OCI-LY7 (cell line): Measurements from ENCODE around the gene MEIS2. TPM values are rescaled to one million over a fixed set of nuclear protein-coding genes. Genes with fewer than 3 reads are reported as not detected.

Experiments used
- BruUV-seq: library from RNA; stranded (reverse); fragments of 400-500 nt; replicated peaks from 2 replicates; lab custom pipeline; 2021; lab: Mats Ljungman, UMichigan
- CTCF ChIA-PET: fragments of 300-600 bp; sonication (Branson Sonifier 250); formaldehyde crosslinking; loops from one replicate; lab custom pipeline; 2022; ENCODE audit warnings: antibody characterized with exemption; ENCODE audit not compliant: unreplicated experiment; lab: Charles Lee
- POLR2A ChIA-PET: fragments of 300-600 bp; sonication (Branson Sonifier 250); formaldehyde crosslinking; loops from one replicate; lab custom pipeline; 2022; ENCODE audit warnings: antibody characterized with exemption; lab: Charles Lee
- DNase-seq: peaks from one replicate; pipeline ENCODE4 v3.0.0-alpha.2; 2015; ENCODE audit warnings: low spot score
- H2AFZ ChIP-seq: fragments of 200-600 bp; sonication (generic), shearing (Covaris generic); 2 replicates; pipeline ENCODE4 v1.6.1; 2014; ENCODE audit warnings: mild to moderate bottlenecking, antibody characterized with exemption, low read length, moderate library complexity
- H3K27ac ChIP-seq: fragments of 200-600 bp; sonication (generic); 2 replicates; pipeline ENCODE4 v1.5.1; 2014; ENCODE audit warnings: mixed run types, low read depth, mild to moderate bottlenecking, moderate library complexity, low read length, inconsistent platforms; ENCODE audit not compliant: poor library complexity, severe bottlenecking
- H3K36me3 ChIP-seq: fragments of 200-600 bp; sonication (generic); 2 replicates; pipeline ENCODE4 v1.6.1; 2014; ENCODE audit warnings: mild to moderate bottlenecking, antibody characterized with exemption, low read length, moderate library complexity, mixed read lengths; ENCODE audit not compliant: insufficient read depth
- H3K4me1 ChIP-seq: fragments of 200-600 bp; sonication (generic); 2 replicates; pipeline ENCODE4 v1.5.1; 2014; ENCODE audit warnings: mild to moderate bottlenecking, low read length; ENCODE audit not compliant: insufficient read depth, poor library complexity, severe bottlenecking
- H3K4me2 ChIP-seq: fragments of 200-600 bp; sonication (generic); 2 replicates; pipeline ENCODE4 v1.6.1; 2014; ENCODE audit warnings: mild to moderate bottlenecking, low read length
- H3K4me3 ChIP-seq: fragments of 200-600 bp; sonication (generic); 2 replicates; pipeline ENCODE4 v1.5.1; 2014; ENCODE audit warnings: mild to moderate bottlenecking, low read depth, low read length; ENCODE audit not compliant: poor library complexity, severe bottlenecking
- H3K79me2 ChIP-seq: fragments of 200-600 bp; sonication (generic); 2 replicates; pipeline ENCODE4 v1.6.1; 2016; ENCODE audit warnings: low read depth, mild to moderate bottlenecking, low read length, moderate library complexity, mixed read lengths; ENCODE audit not compliant: insufficient read depth
- H3K9me2 ChIP-seq: fragments of 200-600 bp; sonication (generic); 2 replicates; pipeline ENCODE4 v1.6.1; 2016; ENCODE audit warnings: mild to moderate bottlenecking, low read length, mixed read lengths; ENCODE audit not compliant: insufficient read depth
- H3K9me3 ChIP-seq: fragments of 200-600 bp; sonication (generic); 2 replicates; pipeline ENCODE4 v1.6.1; 2014; ENCODE audit warnings: mild to moderate bottlenecking, mixed run types, low read length, mixed read lengths
- H4K20me1 ChIP-seq: fragments of 200-600 bp; sonication (generic); 2 replicates; pipeline ENCODE4 v1.6.1; 2014; ENCODE audit warnings: mild to moderate bottlenecking, antibody characterized with exemption, low read length, moderate library complexity, mixed read lengths; ENCODE audit not compliant: insufficient read depth
- CTCF ChIP-seq: fragments of 200-600 bp; sonication (generic); conservative IDR thresholded peaks from 2 replicates; pipeline ENCODE4 v1.5.1; 2014; ENCODE audit warnings: mild to moderate bottlenecking, antibody characterized with exemption, low read length, moderate library complexity, mixed read lengths
- EZH2phosphoT487 ChIP-seq: fragments of 200-600 bp; sonication (generic); IDR thresholded peaks from 2 replicates; pipeline ENCODE4 v1.6.1; 2018; ENCODE audit warnings: low read depth, borderline replicate concordance, mild to moderate bottlenecking, mixed run types, antibody characterized with exemption, low read length, moderate library complexity, mixed read lengths
- intact Hi-C: fragments of 100-400 bp; cut with micrococcal nuclease; formaldehyde crosslinking; loops from one replicate; pipeline ENCODE4 v1.10.0; 2022; ENCODE audit not compliant: unreplicated experiment
- total RNA-seq, 2 experiments: library from RNA; depleted of rRNA in 1 of 2; stranded (reverse); fragments of >200 nt in 1 of 2; shearing (Covaris generic) in 1 of 2; gene quantifications; 2 replicates each; pipeline ENCODE4 v1.2.3, GENCODE V29; 2014 to 2022

The MEIS2 gene
- total RNA-seq, 2 experiments from 2014 or later = 31.0 to 35.8 TPM

GRCh38 chr15:36880224-36880912 is 220.0 kb downstream of the MEIS2 start:
- POLR2A ChIA-PET = interaction anchor here (0.6 kb wide), 1 partner anchor 514 kb away, joined by 5 read pairs; no protein-coding TSS in a partner anchor
- Histone ChIP-seq H3K79me2 (no peaks in the 10 kb centered on the region), H3K9me3 (no peaks in the 10 kb centered on the region), H3K9me2 (no peaks in the 10 kb centered on the region), H3K27ac (no peak overlapping the region), H3K36me3 (no peaks in the 10 kb centered on the region), H3K4me2 (no peak overlapping the region), H4K20me1 (no peaks in the 10 kb centered on the region), H3K4me1 (no peaks in the 10 kb centered on the region), H2AFZ (no peak overlapping the region), H3K4me3 (no peak overlapping the region)
- no peak for DNase-seq
- intact Hi-C loops = no loop called here
- CTCF ChIA-PET = no interaction called here
- no TSS peak for BruUV-seq
- TF ChIP-seq CTCF = no peak
- no peak for TF ChIP-seq EZH2phosphoT487

- H3K4me2 ChIP-seq = no peak overlapping the region
- BruUV-seq = no TSS peak
- H3K79me2 ChIP-seq = no peaks in the 10 kb centered on the region
- no peak for DNase-seq
- no peaks in the 10 kb centered on the region for H3K9me3 ChIP-seq
- H3K9me2 ChIP-seq = no peaks in the 10 kb centered on the region
- H4K20me1 ChIP-seq = no peaks in the 10 kb centered on the region
- H3K27ac ChIP-seq = no peak overlapping the region
- H3K4me3 ChIP-seq = no peak overlapping the region
- intact Hi-C loops = no loop called here
- CTCF ChIA-PET = no interaction called here
- no peaks in the 10 kb centered on the region for H3K36me3 ChIP-seq
- TF ChIP-seq EZH2phosphoT487 (no peak), CTCF (no peak)
- no peak overlapping the region for H2AFZ ChIP-seq
- no peaks in the 10 kb centered on the region for H3K4me1 ChIP-seq
- POLR2A ChIA-PET = interaction anchor here (0.6 kb wide), 1 partner anchor 513 kb away, joined by 5 read pairs; no protein-coding TSS in a partner anchor
Measured at GRCh38 chr15:36879568-36880222, 220.7 kb downstream of the MEIS2 start.
